Measurements from ENCODE around the gene RBM44.
A peak's percentile ranks its signal among the peaks of the same experiment; 100 is the strongest.

The RBM44 gene

DNA sequence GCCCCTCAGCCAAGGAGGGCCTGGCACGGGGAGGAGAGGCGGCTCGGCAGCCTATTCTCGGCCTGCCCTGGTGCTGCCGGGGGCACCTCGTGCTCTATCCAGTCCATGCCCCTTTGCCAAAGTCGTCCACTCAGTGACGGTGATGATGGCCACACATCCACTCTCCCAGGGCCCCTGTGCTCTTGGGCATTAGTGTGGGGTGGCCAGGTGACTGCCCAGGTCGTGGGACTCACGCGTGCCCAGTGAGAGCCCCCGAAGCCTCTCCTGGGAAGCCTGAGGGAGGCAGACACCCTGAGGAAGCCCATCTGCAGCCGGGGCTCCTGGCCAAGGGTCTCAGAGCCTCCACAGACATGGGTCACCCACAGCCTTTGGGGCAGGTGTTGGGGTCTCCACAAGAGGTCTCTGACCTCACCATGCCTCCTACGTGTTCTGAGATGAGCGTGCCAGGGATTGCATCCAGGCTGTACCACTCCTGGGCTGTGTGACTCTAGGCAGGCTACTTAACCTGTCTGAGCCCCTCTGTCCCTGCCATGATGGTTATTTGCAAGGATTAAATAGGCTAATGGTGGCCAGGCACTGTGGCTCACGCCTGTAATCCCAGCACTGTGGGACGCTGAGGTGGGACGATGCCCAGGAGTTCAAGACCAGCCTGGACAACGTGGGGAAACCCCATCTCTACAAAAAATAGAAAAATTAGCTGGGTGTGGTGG lies 73.8 kb downstream of the RBM44 start:
- DNase-seq: no peak

DNA sequence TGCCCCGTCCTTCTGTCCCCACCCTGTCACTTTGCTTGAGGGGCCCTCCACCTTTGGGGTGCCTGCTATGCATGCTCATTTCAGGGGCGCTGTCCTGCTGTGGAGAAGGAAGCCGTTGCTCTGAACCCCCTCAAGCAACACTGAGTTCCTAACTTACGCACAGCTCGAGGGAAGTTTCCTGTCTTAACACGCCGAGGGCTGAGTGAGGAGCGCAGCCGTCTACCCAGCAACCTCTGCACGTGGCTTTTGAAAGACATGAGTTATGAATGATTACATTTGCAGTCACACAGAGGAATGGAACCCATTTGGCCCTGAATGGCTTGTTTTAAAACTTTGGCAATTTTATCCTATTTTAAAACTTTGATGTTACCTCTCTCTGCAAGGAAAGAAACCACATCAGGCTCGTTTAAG lies 74.8 kb downstream of the RBM44 start:
- DNase-seq: no peak

DNA sequence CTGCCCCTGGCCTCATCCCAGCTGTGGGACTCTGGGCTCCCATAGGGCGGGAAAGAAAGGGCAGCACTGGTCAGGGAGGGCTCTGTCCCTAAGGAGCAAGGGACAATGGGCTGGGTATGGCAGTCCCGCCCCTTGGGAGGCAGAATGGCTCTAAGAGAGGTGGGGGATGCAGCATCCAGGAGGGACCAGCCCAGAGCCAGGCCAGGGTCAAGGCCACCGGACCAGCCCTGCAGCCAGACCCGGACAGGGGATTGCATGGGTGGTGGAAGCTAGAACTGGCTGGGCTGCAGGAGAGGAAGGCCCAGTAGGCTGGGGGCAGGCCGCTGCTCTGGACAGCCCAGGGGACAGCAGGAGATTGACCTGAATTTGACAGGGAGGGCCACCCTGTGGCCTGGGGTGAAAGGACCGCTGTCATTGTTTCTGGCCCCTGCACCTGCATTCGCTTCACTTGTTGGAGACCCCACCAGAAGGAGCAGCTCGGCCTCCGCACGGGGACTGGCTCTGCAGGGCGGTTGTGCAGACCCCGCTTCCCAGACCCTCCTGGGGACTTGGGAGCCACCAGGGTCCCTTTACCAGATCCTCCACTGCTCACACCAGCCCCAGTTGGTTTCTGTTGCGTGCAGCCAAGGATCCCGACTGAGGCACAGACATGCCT lies 75.4 kb downstream of the RBM44 start:
- no peak for DNase-seq

DNA sequence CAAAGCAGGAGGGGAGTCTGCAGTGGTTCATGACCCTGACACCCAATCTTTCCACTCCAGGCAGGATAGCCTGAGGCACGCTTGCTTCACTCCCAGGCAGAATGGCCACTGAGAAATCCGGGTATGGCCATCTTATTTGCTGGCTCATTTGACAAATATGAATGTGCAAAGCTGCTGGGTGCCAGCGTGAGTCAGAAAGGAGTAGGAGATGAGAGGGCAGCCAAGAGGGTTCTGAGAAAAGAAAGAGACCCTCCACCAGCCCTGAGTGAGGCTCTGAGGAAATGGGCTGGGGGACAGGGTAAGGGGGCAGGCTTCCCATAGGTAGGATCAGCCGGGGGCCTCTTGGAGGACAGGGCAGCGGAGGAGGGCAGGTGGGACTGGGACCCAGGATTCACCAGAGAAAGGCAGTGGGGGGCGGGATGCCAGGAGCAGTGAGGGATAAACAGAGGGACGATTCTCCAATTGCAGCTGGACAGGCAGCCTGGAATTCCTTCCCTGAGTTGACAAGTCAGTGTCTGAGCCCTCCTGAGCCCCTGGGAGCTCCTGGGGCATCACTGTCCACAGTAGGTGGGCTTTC lies 76.1 kb downstream of the RBM44 start:
- no peak for DNase-seq

DNA sequence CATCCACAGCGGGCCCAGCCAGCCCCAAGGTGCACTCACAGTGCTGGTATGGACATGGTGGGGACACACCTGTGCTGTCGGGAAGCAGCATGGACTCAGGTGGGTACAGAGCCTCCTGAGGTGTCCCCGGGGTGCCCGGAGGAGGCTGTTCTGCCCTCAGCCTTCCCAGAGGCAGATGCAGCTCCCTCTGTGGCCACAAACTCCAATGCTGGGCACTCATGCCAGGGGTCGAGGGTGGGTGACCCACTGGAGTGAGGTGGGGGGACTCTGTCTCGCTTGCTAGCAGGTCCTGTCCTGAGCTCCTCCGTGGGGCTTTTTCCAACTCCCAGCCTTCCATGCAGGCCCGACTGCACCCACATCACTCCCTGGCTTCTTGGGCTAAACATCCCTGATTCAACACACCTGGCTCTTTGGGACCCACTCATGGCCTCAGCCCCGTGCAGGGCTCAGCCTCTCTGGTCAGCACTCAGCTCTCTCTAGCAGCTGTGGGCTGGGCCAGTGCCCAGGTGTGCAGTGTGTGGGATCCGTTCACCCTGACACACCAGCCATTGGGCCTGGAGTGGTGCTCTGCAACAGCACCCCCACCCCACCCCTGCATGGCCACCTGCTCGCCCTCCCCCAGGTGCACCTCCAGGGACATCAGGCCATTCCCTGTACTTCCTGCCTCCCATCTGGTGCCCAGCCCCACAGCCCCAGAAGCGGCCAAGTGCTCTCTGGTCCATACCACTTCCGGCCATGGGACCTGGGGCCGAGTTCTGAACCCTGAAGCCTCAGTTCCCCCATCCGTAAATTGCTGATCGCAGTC lies 76.9 kb downstream of the RBM44 start:
- DNase-seq: no peak

DNA sequence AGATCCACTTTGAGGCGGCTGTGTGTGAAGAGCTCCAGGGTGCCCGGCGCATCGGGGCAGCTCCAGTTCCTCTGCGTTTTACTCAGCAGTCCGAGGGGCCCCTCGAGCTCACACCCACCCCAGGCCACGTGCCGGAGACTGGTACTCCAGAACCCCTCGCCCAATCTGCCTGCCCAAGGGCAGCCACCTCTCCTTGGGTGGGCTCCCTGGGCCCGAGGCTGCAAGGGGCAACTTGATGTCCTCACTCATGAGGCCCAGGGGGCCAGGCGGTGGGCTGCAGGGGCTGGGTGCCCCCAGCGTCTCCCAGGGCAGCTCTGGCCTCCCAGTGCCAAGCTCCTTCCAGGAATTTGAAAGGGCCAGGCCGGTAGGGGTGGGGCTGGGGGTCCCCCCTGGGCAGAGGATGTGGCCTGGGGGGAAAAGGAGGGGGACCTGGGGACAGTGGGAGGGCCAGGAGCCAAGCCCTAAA lies 77.5 kb downstream of the RBM44 start:
- DNase-seq: no peak

DNA sequence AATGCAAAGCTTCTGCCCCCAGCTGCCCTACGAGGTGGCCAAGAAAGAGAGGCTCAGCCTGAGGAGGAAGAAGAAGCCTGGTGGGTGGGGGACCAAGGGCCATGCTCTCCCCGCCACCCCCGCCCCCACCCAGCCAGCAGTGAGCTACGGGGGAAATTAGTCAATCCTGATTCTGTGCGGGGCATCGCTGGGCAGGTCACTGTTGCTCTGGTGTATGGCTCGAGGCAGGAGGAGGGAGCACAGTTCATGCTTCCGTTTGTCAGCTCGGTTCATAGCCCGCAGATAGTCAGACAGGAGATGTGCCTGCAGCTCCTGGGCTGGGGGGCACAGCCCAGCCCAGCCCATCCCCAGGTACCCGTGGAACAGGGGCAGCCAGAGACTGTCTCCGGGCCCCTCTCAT lies 78.0 kb downstream of the RBM44 start:
- no peak for DNase-seq

DNA sequence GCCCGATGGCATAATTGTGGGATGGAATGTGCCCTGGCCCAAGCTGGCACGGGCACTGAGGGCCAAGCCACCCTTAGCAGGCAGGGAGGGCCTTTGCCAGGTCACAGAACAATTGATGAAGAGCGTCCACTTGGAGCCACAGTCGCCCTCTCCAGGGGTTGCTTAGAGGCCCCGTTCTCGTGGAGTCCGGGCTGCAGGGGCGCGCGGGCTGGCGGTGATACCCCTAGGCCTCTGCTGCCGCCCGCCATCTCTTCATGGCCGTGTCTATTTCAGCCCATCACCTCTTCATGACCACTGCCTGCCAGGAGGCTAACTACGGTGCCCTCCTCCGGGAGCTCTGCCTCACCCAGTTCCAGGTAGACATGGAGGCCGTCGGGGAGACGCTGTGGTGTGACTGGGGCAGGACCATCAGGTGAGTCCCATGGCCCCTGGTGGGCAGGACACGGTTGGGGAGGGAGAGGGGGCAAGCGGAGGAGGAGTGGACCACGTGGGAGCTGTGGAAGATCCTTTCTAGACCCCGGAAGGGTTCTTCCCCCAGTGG lies 78.4 kb downstream of the RBM44 start:
- no peak for DNase-seq

DNA sequence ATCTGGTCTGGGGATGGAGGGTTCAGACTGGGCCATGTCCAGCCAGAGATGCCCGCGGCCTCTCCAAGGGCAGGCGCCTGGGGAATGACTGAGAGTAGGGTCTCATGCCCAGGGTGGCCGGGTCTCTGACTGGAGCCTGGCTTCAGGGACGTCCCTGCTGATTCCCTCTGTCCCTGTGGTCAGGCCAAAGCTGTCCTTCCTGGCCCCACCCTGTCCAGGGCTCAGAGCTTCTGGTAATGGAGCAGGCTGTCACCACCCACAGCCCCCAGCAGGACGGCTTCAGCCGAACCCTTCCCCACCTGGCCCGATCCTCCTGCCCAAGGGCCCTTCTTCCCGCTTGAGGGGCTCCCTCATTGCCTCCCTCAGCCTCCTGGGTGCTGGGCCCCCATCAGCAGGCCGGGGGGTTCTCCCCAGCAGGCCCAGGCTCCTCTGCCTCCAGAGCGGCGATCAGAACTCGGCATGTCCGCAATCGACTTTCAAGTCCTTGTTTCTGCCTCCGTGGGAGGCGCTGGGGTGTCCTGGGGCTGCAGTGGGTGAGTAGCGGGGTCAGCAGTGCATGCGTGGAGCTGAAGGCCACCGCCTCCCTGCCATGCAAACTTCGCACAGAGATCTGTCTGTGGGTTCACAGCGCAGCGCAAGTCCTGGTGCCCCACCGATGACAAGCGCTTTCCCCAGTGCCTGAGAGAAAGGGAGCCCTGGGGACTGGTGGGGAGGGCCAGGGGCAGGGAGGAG lies 79.2 kb downstream of the RBM44 start:
- no peak for DNase-seq

DNA sequence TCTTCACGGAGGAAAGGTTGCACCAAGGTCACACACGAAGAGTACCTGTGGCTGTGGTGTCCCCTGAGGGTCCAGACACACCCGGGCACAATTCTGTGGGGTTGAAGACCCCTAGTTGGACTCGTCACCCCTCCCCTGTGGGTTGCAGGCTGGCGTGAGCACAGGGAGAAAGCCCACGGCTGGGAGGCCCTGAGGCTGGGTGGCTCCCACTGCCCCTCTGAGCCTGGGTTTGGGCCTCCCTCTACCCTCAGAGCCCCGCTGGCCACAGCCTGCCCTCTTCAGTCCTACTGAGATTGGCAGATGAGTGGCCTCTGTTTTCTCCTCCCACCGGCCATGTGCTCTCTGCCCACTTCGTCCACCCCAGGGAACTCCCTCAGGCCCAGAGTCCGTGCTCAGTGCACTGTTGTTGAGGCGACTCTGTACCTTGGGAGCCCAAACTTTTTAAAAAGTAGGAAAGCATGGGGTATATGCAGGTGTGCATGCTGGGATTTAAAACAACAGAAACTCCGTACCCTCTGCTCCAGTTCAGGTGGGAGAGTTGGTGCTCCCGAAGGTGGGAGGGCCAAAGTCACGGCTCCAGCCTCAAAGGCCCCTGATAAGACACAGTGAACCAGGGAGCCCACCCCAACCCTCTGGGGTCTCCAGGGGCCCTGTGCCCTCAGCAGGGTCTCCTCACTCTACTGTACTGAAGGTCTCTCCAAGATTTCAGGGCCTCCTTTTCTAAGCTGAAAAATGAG lies 79.9 kb downstream of the RBM44 start:
- DNase-seq: no peak

DNA sequence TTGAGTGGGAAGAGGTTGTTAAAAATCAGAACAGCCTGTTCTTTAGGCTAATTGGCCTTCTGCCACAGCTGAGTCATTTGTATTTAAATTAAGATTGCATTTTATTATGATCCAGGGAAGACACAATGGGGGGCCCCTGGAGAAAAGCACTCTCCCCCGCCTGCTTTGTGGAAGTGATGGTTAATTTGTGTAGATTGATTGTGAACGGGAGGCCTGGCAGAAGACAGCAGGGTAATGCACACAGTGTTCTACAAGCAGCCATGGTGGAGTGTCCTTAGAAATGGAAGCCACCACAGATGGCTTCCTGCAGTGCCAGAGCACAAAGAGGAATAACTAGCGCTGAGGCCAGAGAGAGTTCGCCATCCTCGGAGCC lies 80.5 kb downstream of the RBM44 start:
- DNase-seq: no peak

DNA sequence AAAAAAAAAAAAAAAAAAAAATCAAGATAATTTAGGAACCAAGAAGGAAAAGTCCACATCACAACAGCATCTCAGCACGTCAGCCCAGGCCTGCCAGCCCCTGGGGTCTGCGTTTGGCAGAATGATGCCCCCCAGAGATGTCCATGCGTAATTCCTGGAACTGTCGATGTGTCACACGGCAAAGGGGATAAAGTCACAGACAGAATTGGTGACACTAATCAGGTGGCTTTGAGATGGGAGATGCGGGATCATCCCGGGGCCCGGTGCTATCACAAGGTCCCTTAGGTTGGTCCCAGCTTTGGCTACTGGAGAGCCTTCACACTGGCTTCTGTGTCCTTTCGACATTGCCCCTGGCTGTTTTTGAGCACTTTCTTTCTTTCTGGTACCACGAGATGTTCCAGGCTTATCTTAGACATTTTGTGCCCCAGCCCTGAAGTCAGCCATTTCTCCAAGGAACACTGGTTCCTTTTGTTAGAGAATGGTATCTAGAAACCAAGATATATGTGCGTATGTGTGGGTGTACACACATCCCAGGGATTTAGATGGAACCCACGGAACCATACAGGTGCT lies 81.5 kb downstream of the RBM44 start:
- DNase-seq: no peak

DNA sequence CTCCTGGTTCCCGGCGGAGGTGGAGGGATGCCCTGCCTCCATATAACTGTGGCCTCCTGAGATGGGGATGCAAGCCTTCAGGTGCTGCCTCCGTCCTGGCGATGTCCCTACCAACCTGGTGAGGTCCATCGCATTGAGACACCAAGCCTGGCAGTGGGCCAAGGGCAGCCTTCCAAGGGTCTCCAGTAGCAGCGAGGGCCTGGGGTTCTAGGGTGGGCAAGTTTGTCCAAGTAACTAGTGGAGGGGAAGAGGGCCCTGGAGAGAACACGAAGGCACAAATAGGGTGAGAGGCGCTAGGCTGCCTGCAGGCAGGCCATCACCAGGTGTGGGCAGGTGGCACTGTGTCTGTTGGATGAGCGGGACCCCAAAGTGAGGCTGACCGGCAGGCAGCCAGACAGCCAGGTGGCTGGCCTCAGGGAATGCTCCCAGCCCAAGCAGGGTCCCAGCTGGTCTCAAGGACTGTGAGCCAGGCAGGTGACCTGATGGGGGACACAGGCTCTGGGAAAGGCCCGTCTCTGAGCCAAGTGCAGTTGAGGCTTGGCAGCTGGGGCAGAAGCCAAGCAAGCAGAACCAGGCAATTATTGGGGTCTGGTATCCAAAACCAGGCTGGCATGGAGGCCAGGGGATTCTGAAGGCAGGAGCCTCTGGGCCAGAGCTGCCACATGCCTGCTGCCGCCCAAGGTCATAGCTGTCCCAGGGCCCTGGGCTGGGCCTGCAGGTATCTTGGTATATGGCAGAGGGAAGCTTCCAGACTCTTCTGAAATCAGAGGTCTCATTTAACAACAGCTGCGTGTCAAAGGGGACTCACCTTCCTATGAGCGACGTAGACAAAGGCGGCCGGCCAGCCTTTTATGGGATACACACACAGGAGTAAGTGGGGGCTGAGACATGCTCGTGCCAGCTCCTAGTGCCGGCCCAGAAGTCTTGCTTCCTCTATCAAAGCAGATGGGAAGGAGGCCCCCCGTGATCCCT lies 84.2 kb downstream of the RBM44 start:
- peak; percentile 6 to 12 for DNase-seq

DNA sequence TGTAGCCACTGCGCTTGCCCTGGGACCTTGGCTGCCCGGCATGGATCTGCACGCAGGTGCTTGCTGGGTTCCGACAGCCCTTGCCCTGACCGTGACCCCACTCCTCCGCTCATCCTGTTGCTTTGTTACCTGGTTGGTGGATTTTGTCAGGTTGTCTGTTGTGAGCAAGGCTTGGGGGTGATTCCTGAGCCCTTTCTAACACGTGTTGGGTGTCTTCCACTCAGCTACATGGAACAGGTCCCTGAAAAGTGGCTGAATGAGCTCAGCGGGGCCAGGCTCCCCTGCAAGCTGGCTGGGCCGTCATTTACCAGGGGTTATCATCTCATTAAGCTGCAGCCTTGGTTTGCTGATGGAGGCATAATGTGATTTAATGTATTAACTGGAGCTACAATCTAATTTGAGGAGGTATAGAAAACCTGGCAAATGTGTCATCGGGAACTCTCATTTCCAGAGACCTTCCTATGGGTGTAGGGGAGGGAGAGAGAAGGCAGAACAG lies 85.4 kb downstream of the RBM44 start:
- no peak for DNase-seq

DNA sequence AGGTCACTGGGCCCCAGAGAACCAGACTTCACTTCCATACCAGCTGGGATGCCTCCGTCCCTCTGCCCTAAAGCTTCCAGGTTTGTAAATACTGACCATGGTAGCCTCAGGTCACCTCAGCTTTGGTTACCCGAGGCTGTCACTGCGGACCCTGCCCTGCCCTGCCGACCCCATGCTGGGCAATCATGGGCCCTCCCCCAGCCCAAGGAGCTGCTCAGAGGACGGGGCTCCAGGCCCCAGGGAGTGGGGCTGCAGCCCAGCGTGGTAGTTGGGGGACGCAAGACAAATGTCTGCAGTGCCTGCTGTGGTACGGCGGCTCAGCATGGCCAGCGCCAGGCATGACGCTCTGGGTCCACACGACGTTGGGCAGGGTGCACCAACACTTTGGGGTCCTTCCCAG lies 86.1 kb downstream of the RBM44 start:
- DNase-seq: no peak

DNA sequence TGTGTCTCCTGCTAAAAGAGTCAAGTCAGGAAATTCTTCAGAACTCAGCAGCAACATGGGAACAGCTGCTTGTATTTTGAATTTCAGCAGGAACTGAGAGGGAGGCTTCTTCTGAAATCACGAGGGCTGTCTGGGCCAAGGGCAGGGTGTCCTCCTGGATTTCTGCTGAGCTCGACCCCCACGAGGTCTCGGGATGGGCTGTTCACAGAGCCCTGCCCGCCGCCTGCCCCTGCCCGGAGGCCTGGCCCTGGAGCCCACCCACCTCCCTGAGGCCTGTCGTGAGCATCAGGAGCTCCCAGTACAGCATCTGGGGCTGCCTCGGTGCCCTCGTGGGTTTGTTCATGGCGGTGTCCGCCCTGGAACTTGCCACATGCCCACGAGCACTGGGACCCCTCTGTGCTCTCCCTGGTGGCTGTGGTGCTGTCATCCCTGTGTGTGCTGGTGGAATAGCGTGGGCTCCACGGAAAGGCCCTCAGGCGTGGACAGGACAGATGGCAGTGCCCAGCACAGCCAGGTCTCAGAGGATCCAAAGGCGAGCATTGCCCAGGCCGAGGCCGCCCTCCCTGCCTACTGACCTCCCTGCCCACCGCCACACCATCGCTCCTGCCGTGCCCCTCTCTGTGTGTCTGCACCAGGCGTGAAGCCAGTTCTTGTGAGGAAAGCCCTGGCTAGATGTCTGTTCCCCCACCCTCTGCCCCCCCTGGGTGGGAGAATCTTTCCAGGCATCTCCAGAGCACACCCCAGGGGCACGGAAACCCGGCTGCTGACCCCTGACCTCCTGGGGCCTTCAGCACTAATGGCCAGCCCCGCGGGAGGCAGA lies 86.7 kb downstream of the RBM44 start:
- no peak for DNase-seq

DNA sequence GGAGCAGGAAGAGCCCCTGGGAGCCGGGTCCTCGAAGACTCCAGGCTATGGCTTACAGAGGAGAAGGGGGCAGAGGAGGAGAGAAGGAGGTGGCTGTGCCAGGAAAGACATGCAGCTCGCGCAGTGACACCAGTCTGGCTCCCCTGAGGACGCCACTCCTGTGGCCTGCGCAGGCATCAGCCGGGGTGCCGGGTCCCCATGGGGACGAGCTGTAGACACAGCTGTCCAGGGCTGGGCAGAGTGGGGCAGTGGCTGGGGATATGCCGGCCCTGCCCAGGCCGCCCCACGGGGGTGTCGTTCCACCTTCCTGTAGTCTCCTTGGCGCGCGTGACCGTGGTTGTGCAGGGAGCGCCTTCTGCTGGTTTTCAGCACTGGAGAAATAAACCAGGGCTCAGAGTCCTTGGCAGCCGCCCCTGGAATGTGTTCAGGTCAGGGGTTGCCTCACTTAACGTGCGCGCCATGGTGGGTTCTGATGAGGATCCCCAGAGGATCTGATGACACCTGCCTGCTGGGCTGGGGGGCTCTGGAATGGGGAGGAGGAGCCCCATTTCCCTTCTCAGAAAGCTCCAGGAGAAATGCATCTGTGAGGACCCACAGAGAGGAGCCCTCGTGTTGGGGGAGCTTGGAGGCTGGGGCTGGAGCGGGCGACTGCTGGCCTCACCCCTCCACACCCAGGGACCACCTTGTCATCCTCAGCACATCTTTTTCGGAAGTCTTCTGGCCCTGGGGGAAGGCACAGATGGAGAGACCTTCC lies 87.5 kb downstream of the RBM44 start:
- no peak for DNase-seq

Measured in SHP77 (cell line).